LNCaP clone FGC (cell line): Measurements from ENCODE around the gene MT4.

Experiments
- DNase-seq: peaks from one replicate; pipeline ENCODE4 v3.0.0-alpha.2; 2011; ENCODE audit warnings: low read depth
- H3K4me3 ChIP-seq: 2 replicates; pipeline ENCODE4 v1.5.1; 2011; ENCODE audit warnings: mild to moderate bottlenecking, low read depth, low read length, control low read depth
- TF ChIP-seq, protein P1 (sequence below): IDR thresholded peaks from 2 replicates; pipeline ENCODE4 v1.5.1; 2012; ENCODE audit warnings: mild to moderate bottlenecking; ENCODE audit not compliant: control insufficient read depth, insufficient read depth; ENCODE audit errors: extremely low read depth

Gene MT4

DNA sequence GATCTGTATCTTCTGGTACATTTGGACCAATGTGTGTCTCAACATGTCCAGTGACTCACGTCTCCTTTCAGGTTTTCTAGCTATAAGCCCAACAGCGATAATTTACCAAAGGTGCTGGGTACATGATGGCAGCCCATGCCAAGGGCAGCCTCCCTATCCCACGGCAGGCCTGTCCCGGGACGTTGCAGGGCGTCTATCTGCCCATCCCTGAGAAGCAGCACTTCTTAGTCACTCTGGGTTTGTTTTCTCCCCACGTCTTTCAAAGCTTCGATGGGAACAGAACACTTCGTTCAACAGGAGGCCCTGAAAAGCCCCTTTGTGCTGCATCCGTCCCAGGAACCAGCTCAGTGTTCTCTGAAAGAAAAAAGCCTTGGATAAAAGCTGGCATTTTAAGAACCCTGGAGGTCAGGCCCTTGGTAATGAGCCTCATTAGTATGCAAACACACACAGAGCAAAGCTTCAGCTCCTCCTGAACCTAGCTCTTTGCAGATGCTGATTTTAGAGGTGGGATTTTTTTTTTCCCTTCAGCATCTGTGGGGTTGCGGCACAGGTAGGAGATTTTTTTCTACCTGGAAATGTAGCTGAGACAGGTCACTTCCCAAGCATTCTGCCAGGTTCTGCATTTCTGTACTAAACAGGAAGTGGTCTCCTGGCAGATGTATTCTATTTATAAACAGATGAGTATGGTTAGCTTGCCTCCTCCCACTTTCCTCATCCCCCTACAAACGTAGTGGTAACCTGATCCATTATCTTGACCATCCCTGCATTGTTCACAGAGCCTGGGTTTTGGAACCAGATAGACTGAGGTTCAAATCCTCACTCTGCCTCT lies 17.5 kb upstream of the MT4 start:
- DNase-seq = no peak
- no peak overlapping the region for H3K4me3 ChIP-seq
- TF ChIP-seq, protein P1, sequence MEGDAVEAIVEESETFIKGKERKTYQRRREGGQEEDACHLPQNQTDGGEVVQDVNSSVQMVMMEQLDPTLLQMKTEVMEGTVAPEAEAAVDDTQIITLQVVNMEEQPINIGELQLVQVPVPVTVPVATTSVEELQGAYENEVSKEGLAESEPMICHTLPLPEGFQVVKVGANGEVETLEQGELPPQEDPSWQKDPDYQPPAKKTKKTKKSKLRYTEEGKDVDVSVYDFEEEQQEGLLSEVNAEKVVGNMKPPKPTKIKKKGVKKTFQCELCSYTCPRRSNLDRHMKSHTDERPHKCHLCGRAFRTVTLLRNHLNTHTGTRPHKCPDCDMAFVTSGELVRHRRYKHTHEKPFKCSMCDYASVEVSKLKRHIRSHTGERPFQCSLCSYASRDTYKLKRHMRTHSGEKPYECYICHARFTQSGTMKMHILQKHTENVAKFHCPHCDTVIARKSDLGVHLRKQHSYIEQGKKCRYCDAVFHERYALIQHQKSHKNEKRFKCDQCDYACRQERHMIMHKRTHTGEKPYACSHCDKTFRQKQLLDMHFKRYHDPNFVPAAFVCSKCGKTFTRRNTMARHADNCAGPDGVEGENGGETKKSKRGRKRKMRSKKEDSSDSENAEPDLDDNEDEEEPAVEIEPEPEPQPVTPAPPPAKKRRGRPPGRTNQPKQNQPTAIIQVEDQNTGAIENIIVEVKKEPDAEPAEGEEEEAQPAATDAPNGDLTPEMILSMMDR = no peak

DNA sequence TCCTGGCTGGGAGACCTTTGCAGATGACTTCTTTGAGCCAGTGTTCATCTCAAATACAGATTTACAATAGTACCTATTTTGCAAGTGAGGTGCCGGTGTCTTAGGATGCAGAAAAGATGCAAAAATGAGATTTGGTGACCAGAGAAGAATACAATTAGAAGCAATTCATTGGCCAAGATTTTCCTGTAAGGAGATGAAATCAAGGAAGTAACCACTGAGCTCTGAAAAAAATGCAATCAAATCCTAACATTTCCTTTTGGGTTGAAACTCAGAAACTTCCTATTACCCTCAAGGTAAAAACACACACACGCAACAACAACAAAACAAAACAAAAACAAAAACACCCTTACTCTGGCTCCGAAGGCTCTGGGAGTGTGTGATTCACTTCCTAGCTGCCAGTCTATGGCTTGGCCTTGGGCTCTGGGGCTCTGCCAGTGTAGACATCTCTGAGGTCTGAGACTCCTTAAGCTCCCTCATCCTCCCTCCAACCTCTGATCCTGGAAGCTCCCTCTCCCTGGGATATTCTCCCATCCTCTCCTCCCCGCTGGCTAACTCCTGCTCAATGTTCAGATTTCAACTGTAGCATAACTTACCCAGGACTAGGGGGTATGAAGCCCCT lies 16.8 kb upstream of the MT4 start:
- no peak overlapping the region for H3K4me3 ChIP-seq
- TF ChIP-seq, protein P1 = no peak
- no peak for DNase-seq

DNA sequence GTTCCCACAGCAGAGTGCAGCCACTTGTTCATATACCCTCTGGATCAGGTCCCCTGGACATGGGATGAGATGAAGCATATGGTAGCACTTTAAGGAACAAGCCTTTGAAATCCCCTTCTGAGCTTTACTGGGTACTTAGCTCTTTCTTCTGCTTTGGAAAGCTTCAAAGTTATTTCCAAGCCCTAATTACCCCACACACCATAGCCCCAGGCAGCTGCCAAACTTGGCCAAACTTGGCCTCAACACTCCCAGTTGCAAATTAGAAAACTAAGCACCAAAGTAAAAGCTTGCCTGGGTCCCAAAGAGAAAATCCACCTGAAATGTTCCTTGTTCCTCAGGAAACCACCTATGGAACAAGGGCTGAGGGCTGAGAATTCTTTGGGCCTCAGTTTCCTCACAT lies 15.7 kb upstream of the MT4 start:
- DNase-seq = no peak
- H3K4me3 ChIP-seq = no peak overlapping the region
- TF ChIP-seq, protein P1 = no peak

DNA sequence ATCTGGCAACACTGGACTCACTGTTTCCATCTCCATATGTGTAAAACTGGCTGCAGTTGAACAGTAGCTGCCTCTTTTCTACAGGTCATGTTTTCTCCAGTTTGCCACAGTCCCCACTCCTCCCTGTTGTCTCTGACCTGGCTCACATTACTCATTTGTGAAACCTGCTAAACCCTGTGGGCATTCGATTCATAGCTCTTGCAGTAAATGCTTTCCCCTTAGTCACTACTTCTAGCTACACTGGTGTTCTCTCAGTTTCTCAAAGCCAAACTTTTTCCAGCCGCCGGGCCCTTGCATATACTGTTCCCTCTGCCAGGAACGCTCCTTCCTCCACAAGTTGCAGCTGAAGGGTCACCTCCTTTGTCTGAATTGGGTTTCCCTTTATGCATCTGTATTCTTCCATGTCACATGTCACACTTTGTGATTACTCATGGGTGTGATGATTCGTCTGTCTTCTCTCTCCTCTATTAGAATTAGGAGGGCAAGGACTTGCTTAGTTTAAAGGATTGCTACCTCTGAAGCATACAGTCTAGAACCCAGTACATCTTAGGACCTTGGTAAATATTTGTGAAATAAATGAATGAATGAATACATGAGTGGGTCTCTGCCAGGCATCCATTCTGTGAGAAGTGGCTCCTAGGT lies 15.0 kb upstream of the MT4 start:
- H3K4me3 ChIP-seq = no peak overlapping the region
- TF ChIP-seq, protein P1 = no peak
- DNase-seq = no peak

DNA sequence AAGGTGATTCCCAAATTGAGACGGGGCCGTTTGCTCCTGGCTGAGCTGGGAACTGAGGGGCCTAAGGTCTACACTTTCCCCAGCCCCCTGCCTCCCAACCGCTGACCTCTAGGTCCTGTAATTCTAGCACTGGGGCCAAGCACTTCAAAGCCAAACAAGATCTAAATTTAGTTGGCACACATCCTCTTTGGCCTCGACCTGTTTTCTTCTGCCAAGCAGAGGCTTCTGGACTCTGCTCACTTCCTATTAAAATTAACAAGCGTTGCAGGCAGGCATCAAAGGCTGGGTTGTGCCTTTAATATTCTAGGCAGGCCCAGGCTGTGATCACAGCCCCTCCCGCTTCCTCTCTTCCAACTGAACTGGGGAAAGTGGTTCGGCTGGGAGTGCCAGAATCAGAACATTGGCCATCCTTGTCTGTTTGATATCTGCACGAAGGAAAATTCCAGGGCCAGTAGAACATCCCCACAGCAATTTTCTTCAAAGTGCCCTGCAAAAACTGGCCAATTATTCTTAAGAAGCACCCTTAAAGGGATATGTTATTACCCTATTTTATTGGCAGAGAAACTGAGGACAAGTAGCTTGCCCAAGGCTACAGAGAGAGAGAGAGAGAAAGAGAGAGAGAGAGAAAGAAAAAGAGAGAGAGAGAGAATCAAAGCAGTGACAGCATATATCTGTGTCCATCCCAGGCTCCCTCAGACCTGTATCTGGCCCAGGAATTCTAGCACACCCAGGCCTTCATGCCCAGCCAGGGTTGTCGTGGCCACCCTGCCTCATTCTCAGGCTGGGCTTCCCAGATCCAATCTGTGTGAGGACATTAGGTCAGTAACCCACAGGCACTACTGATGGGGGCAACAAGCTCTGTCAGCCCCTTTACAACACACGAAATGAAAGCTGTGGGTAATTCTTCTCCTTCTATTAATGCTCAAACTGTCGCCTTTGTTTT lies 12.8 kb upstream of the MT4 start:
- DNase-seq = peak; percentile 95
- H3K4me3 ChIP-seq = no peak overlapping the region
- TF ChIP-seq, protein P1 = no peak

DNA sequence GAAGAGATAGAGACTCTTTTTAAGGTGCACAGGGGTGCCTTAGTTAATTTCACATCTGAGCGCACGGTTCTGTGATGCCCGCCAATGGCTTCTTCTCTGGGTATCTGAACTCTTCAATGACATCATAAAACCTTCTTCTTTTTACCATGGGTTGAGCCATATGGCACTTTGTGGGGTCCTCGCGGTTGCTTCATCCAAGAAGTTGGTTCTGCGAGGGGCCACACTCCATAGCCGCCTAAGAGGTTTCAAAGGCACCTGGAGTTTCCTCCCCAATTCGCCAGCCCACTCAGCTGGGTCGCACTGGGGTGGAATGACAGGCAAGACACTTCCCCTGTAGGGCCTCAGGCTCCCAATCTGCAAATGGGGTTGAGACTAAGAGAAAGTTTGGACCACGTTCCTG lies 10.4 kb upstream of the MT4 start:
- DNase-seq = no peak
- H3K4me3 ChIP-seq = no peak overlapping the region
- TF ChIP-seq, protein P1 = no peak
